Measurements from ENCODE around the gene FAM168A.

Gene FAM168A

GRCh38 chr11:73400293-73400692 is 197.6 kb downstream of the FAM168A start:
- H3K36me3 ChIP-seq (replicated peaks) = peaks cover 1% of the 10 kb centered on the region
- DNase-seq = no peak
- H3K27ac ChIP-seq = no peak overlapping the region

GRCh38 chr11:73399636-73400035 is 198.3 kb downstream of the FAM168A start:
- Histone ChIP-seq H3K4me3 (ENCODE audit: low read depth, low read length) (no peak overlapping the region), H3K27me3 (replicated peaks) (no peaks in the 10 kb centered on the region), H3K27ac (no peak overlapping the region), H3K36me3 (replicated peaks) (peaks cover 7% of the 10 kb centered on the region)
- no peak for TF ChIP-seq CTCF (IDR thresholded peaks at IDR 0.05; ENCODE audit: low read depth, low read length, missing control alignments)
- in situ Hi-C loops (cut with HindIII; ENCODE audit: low pct_ligation_motif_present, low sequenced_read_pairs) = no loop called here
- no peak for DNase-seq

More at GRCh38 chr11:73400293-73400692, 197.6 kb downstream of the FAM168A start:
- H3K27me3 ChIP-seq (replicated peaks) = no peaks in the 10 kb centered on the region
- TF ChIP-seq CTCF (IDR thresholded peaks at IDR 0.05; ENCODE audit: low read depth, low read length, missing control alignments) = no peak
- in situ Hi-C loops (cut with HindIII; ENCODE audit: low pct_ligation_motif_present, low sequenced_read_pairs) = no loop called here
- H3K4me3 ChIP-seq (ENCODE audit: low read depth, low read length) = no peak overlapping the region

GRCh38 chr11:73399159-73399590 is 198.7 kb downstream of the FAM168A start:
- Histone ChIP-seq H3K4me3 (ENCODE audit: low read depth, low read length) (no peak overlapping the region), H3K36me3 (replicated peaks) (peaks cover 12% of the 10 kb centered on the region), H3K27ac (no peak overlapping the region), H3K27me3 (replicated peaks) (no peaks in the 10 kb centered on the region)
- in situ Hi-C loops (cut with HindIII; ENCODE audit: low pct_ligation_motif_present, low sequenced_read_pairs) = no loop called here
- DNase-seq = peak; percentile 26
- no peak for TF ChIP-seq CTCF (IDR thresholded peaks at IDR 0.05; ENCODE audit: low read depth, low read length, missing control alignments)

- H3K4me3 ChIP-seq (ENCODE audit: low read depth, low read length) = no peak overlapping the region
- in situ Hi-C loops (cut with HindIII; ENCODE audit: low pct_ligation_motif_present, low sequenced_read_pairs) = no loop called here
Observed at GRCh38 chr11:73398721-73399120, 199.2 kb downstream of the FAM168A start.

GRCh38 chr11:73398132-73398526 is 199.8 kb downstream of the FAM168A start:
- in situ Hi-C loops (cut with HindIII; ENCODE audit: low pct_ligation_motif_present, low sequenced_read_pairs) = no loop called here
- no peak overlapping the region for H3K4me3 ChIP-seq (ENCODE audit: low read depth, low read length)
- DNase-seq = no peak
- no peaks in the 10 kb centered on the region for H3K27me3 ChIP-seq (replicated peaks)
- no peak overlapping the region for H3K27ac ChIP-seq
- no peak for TF ChIP-seq CTCF (IDR thresholded peaks at IDR 0.05; ENCODE audit: low read depth, low read length, missing control alignments)
- peaks cover 12% of the 10 kb centered on the region for H3K36me3 ChIP-seq (replicated peaks)

More at GRCh38 chr11:73398721-73399120, 199.2 kb downstream of the FAM168A start:
- TF ChIP-seq CTCF (IDR thresholded peaks at IDR 0.05; ENCODE audit: low read depth, low read length, missing control alignments) = no peak
- no peaks in the 10 kb centered on the region for H3K27me3 ChIP-seq (replicated peaks)
- no peak for DNase-seq
- peaks cover 12% of the 10 kb centered on the region for H3K36me3 ChIP-seq (replicated peaks)
- H3K27ac ChIP-seq = no peak overlapping the region

- in situ Hi-C loops (cut with HindIII; ENCODE audit: low pct_ligation_motif_present, low sequenced_read_pairs) = no loop called here
- Histone ChIP-seq H3K27ac (no peak overlapping the region), H3K4me3 (ENCODE audit: low read depth, low read length) (no peak overlapping the region), H3K36me3 (replicated peaks) (peaks cover 12% of the 10 kb centered on the region), H3K27me3 (replicated peaks) (no peaks in the 10 kb centered on the region)
- DNase-seq = no peak
- TF ChIP-seq CTCF (IDR thresholded peaks at IDR 0.05; ENCODE audit: low read depth, low read length, missing control alignments) = no peak
Observed at GRCh38 chr11:73397468-73398131, 200.3 kb downstream of the FAM168A start.

Data from brain microvascular endothelial cell (primary cell).